SU-DHL-6 (cell line): ENCODE data around the gene IYD.

ENCODE experiments used
- H2AFZ ChIP-seq: fragments of 200-600 bp; sonication (generic); 2 replicates; pipeline ENCODE4 v1.6.1; 2014; ENCODE audit warnings: low read depth, mild to moderate bottlenecking, moderate library complexity, mixed read lengths, antibody characterized with exemption, low read length; ENCODE audit not compliant: severe bottlenecking
- H3F3A ChIP-seq: fragments of 200-600 bp; shearing (Covaris generic); 2 replicates; pipeline ENCODE4 v1.6.0; 2016; ENCODE audit warnings: antibody characterized with exemption, mild to moderate bottlenecking; ENCODE audit not compliant: insufficient read depth
- H3K27ac ChIP-seq: fragments of 200-600 bp; sonication (generic); 2 replicates; pipeline ENCODE4 v1.5.1; 2016; ENCODE audit warnings: low read depth, mild to moderate bottlenecking, low read length, moderate library complexity, mixed read lengths
- H3K27me3 ChIP-seq: fragments of 200-600 bp; sonication (generic), shearing (Covaris generic); 2 replicates; pipeline ENCODE4 v1.6.0; 2014; ENCODE audit warnings: mild to moderate bottlenecking, low read length
- H3K36me3 ChIP-seq: fragments of 200-600 bp; sonication (generic); 2 replicates; pipeline ENCODE4 v1.6.1; 2014; ENCODE audit warnings: mild to moderate bottlenecking, low read length, mixed read lengths
- H3K4me2 ChIP-seq: fragments of 300-600, 200-600 bp; shearing (Covaris generic), sonication (generic); 2 replicates; pipeline ENCODE4 v1.6.0; 2014; ENCODE audit warnings: low read length, low read depth, mild to moderate bottlenecking; ENCODE audit not compliant: poor library complexity, severe bottlenecking
- H3K4me3 ChIP-seq: fragments of 200-600 bp; sonication (generic); 2 replicates; pipeline ENCODE4 v1.5.1; 2014; ENCODE audit warnings: antibody characterized with exemption, low read length, mild to moderate bottlenecking, mixed read lengths; ENCODE audit not compliant: insufficient read depth, poor library complexity, severe bottlenecking
- H3K79me2 ChIP-seq: fragments of 200-600 bp; sonication (generic); 2 replicates; pipeline ENCODE4 v1.6.1; 2014; ENCODE audit warnings: mild to moderate bottlenecking, low read length, moderate library complexity; ENCODE audit not compliant: insufficient read depth
- H3K9ac ChIP-seq: fragments of 200-600 bp; sonication (generic); 2 replicates; pipeline ENCODE4 v1.7.0; 2014; ENCODE audit warnings: mild to moderate bottlenecking, low read length
- H3K9me2 ChIP-seq: fragments of 200-600 bp; sonication (generic); replicated peaks from 2 replicates; pipeline ENCODE4 v1.6.1; 2014; ENCODE audit warnings: low read length; ENCODE audit not compliant: insufficient read depth
- H3K9me3 ChIP-seq: fragments of 200-600 bp; sonication (generic); 2 replicates; pipeline ENCODE4 v1.6.1; 2014; ENCODE audit warnings: low read length, mixed read lengths; ENCODE audit not compliant: insufficient read depth
- H4K20me1 ChIP-seq: fragments of 200-600 bp; sonication (generic); 2 replicates; pipeline ENCODE4 v1.6.1; 2014; ENCODE audit warnings: low read depth, mild to moderate bottlenecking, antibody characterized with exemption, low read length, moderate library complexity, mixed read lengths
- EZH2phosphoT487 ChIP-seq: fragments of 200-600 bp; sonication (generic), shearing (Covaris generic); conservative IDR thresholded peaks from 2 replicates; pipeline ENCODE4 v1.6.1; 2018; ENCODE audit warnings: mild to moderate bottlenecking, antibody characterized with exemption, low read length, moderate library complexity, mixed read lengths
- TF ChIP-seq, protein P1 (sequence below): fragments of 200-600 bp; sonication (generic); IDR thresholded peaks from one replicate; pipeline ENCODE4 v1.5.1; 2017; ENCODE audit warnings: antibody characterized with exemption, mild to moderate bottlenecking, low read length, moderate library complexity; ENCODE audit not compliant: insufficient read depth, poor library complexity, severe bottlenecking

Gene IYD

DNA sequence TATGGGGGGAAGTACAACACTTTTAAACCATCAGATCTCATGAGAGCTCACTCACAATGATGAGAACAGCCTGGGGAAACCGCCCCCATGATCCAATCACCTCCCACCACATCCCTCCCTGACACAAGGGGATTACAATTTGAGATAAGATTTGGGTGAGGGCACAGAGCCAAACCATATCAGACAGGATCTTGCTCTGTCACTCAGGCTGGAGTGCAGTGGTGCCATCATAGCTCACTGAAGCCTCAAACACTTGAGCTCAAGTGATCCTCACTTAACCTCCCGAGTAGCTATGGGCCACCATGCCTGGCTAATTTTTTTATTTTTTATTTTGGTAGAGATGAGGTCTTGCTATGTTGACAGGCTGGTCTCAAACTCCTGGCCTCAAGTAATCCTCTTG is 5.1 kb upstream of the IYD start:
- H3K4me2 ChIP-seq = no peak overlapping the region

GRCh38 chr6:150366118-150366778 is 2.6 kb upstream of the IYD start:
- H3F3A ChIP-seq = no peaks in the 10 kb centered on the region
- no peaks in the 10 kb centered on the region for H3K79me2 ChIP-seq
- H3K9ac ChIP-seq = no peak overlapping the region
- H3K4me3 ChIP-seq = no peak overlapping the region
- H3K36me3 ChIP-seq = no peaks in the 10 kb centered on the region
- H3K27me3 ChIP-seq = no peaks in the 10 kb centered on the region
- no peaks in the 10 kb centered on the region for H3K9me3 ChIP-seq
- H3K9me2 ChIP-seq = no peaks in the 10 kb centered on the region
- H3K27ac ChIP-seq = no peak overlapping the region
- no peak overlapping the region for H2AFZ ChIP-seq
- no peaks in the 10 kb centered on the region for H4K20me1 ChIP-seq
- H3K4me2 ChIP-seq = no peak overlapping the region
- no peak for TF ChIP-seq EZH2phosphoT487
- TF ChIP-seq, protein P1, sequence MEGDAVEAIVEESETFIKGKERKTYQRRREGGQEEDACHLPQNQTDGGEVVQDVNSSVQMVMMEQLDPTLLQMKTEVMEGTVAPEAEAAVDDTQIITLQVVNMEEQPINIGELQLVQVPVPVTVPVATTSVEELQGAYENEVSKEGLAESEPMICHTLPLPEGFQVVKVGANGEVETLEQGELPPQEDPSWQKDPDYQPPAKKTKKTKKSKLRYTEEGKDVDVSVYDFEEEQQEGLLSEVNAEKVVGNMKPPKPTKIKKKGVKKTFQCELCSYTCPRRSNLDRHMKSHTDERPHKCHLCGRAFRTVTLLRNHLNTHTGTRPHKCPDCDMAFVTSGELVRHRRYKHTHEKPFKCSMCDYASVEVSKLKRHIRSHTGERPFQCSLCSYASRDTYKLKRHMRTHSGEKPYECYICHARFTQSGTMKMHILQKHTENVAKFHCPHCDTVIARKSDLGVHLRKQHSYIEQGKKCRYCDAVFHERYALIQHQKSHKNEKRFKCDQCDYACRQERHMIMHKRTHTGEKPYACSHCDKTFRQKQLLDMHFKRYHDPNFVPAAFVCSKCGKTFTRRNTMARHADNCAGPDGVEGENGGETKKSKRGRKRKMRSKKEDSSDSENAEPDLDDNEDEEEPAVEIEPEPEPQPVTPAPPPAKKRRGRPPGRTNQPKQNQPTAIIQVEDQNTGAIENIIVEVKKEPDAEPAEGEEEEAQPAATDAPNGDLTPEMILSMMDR = no peak

More for the DNA sequence above, 5.1 kb upstream of the IYD start:
- Histone ChIP-seq H3K9me3 (no peaks in the 10 kb centered on the region), H3K9me2 (no peaks in the 10 kb centered on the region), H3K79me2 (no peaks in the 10 kb centered on the region), H3K27me3 (no peaks in the 10 kb centered on the region), H3K36me3 (no peaks in the 10 kb centered on the region), H3K9ac (no peak overlapping the region), H2AFZ (no peak overlapping the region), H4K20me1 (no peaks in the 10 kb centered on the region), H3K27ac (no peak overlapping the region), H3F3A (no peaks in the 10 kb centered on the region), H3K4me3 (no peak overlapping the region)
- TF ChIP-seq, protein P1 = no peak
- no peak for TF ChIP-seq EZH2phosphoT487

- Histone ChIP-seq H4K20me1 (no peaks in the 10 kb centered on the region), H3F3A (no peaks in the 10 kb centered on the region), H3K9me2 (no peaks in the 10 kb centered on the region), H3K79me2 (no peaks in the 10 kb centered on the region), H3K27me3 (no peaks in the 10 kb centered on the region), H2AFZ (no peak overlapping the region), H3K27ac (no peak overlapping the region), H3K36me3 (no peaks in the 10 kb centered on the region), H3K9ac (no peak overlapping the region), H3K4me2 (no peak overlapping the region), H3K4me3 (no peak overlapping the region), H3K9me3 (no peaks in the 10 kb centered on the region)
- TF ChIP-seq EZH2phosphoT487 = no peak
- TF ChIP-seq, protein P1 = no peak
Measured at GRCh38 chr6:150369408-150369807, 596 bp downstream of the IYD start.
